ENCODE data around the gene ENPP6. TPM values are rescaled to one million over a fixed set of nuclear protein-coding genes. Genes with fewer than 3 reads are reported as not detected.

ENPP6 gene
- total and polyA plus RNA-seq, 4 donors, result 0.05 to 0.08 (median 0.05) TPM; not detected in 1

DNA sequence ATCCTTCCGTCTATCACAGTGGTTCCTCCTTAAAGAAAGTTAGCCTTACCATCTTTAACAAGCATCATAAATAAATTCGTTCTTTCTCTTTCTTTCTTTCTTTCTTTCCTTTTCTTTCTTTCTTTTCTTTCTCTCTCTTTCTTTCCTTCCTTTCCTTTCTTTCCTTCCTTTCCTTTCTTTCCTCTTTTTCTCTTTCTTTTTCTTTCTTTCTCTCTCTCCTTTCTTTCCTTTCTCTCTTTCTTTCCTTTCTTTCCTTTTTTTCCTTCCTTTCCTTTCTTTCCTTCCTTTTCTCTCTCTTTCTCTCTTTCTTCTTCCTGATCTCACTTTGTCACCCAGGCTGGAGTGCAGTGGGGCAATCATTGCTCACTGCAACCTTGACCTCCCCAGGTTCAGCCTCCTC is 60.4 kb downstream of the ENPP6 start:
- no peak for TF ChIP-seq HNF4G (IDR thresholded peaks at IDR 0.05)
- TF ChIP-seq NR2F2 (IDR thresholded peaks at IDR 0.05), result no peak
- no peak for TF ChIP-seq SP1 (IDR thresholded peaks at IDR 0.05)
- no peak for TF ChIP-seq RXRA (IDR thresholded peaks at IDR 0.05)
- TF ChIP-seq FOXA2 (IDR thresholded peaks at IDR 0.05), result no peak
- TF ChIP-seq EGR1 (IDR thresholded peaks at IDR 0.05; ENCODE audit: low read depth in 2 of 2), result no peak
- TF ChIP-seq, protein P1, sequence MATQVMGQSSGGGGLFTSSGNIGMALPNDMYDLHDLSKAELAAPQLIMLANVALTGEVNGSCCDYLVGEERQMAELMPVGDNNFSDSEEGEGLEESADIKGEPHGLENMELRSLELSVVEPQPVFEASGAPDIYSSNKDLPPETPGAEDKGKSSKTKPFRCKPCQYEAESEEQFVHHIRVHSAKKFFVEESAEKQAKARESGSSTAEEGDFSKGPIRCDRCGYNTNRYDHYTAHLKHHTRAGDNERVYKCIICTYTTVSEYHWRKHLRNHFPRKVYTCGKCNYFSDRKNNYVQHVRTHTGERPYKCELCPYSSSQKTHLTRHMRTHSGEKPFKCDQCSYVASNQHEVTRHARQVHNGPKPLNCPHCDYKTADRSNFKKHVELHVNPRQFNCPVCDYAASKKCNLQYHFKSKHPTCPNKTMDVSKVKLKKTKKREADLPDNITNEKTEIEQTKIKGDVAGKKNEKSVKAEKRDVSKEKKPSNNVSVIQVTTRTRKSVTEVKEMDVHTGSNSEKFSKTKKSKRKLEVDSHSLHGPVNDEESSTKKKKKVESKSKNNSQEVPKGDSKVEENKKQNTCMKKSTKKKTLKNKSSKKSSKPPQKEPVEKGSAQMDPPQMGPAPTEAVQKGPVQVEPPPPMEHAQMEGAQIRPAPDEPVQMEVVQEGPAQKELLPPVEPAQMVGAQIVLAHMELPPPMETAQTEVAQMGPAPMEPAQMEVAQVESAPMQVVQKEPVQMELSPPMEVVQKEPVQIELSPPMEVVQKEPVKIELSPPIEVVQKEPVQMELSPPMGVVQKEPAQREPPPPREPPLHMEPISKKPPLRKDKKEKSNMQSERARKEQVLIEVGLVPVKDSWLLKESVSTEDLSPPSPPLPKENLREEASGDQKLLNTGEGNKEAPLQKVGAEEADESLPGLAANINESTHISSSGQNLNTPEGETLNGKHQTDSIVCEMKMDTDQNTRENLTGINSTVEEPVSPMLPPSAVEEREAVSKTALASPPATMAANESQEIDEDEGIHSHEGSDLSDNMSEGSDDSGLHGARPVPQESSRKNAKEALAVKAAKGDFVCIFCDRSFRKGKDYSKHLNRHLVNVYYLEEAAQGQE (IDR thresholded peaks at IDR 0.05), result no peak
- TF ChIP-seq, protein P2, sequence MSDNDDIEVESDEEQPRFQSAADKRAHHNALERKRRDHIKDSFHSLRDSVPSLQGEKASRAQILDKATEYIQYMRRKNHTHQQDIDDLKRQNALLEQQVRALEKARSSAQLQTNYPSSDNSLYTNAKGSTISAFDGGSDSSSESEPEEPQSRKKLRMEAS (IDR thresholded peaks at IDR 0.05), result no peak
- TF ChIP-seq HNF4A (conservative IDR thresholded peaks at IDR 0.05), result no peak
- Histone ChIP-seq H3K4me3 (ENCODE audit: low read depth in 1 of 3, low read length in 3 of 3) (no peak overlapping the region), H3K9ac (ENCODE audit: low read depth in 1 of 2, low read length in 2 of 2) (no peak overlapping the region), H3K36me3 (ENCODE audit: control insufficient read depth in 4 of 4, insufficient read depth in 3 of 4, low read depth in 1 of 4, low read length in 3 of 4) (no peaks in the 10 kb centered on the region), H3K4me1 (ENCODE audit: control insufficient read depth in 4 of 4, insufficient read depth in 4 of 4, low read length in 3 of 4) (peaks cover 0 to 4% (median 2%) of the 10 kb centered on the region in 4 donors), H3K27me3 (ENCODE audit: control insufficient read depth in 4 of 4, insufficient read depth in 4 of 4, low read length in 3 of 4) (no peaks in the 10 kb centered on the region), H3K9me3 (ENCODE audit: control insufficient read depth in 4 of 4, low read length in 3 of 4) (no peaks in the 10 kb centered on the region), H3K27ac (ENCODE audit: low read depth in 1 of 2, low read length in 2 of 2) (no peak overlapping the region)
- WGBS, result 89% methylated on average over 2 of the region's 2 CpGs
- no peak for DNase-seq (ENCODE audit: low spot score)

DNA sequence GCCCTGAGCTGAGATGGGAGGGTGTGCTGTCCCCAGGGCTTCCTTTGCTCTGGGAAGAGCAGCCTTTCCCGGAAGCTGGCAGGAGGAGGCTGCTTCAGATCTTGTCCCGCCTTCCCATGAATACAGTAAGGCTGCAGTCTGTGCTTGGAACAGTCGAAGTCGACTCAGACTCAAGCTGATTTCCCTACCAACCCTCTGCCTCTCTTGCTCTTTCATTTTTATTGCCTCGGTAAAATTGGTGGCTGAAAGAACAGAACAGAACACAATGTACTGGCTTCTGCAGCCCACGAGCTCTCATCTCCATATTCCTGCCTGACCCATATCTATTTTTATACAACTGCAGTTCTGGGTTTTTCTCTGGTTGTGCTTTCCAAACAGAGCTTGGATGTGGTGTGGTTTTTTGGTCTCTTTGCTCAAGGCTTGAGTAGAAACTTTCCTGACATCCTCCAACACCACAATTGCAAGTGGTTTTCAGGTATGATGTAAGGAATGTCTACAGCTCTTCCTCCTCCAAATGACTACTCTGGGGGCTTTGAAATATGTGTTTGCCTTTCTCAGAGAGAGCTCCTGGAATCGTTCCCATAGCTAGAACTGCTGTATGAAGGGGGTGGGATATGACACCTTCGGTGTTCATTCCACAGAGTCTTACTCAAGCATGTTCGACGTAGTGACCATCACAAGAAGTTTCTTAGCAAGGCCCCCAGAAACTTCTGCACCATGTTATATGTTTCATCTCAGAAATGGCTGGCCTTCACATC is 61.3 kb downstream of the ENPP6 start:
- Histone ChIP-seq H3K4me1 (ENCODE audit: control insufficient read depth in 4 of 4, insufficient read depth in 4 of 4, low read length in 3 of 4) (peaks cover 0 to 7% (median 3%) of the 10 kb centered on the region in 4 donors), H3K9me3 (ENCODE audit: control insufficient read depth in 4 of 4, low read length in 3 of 4) (no peaks in the 10 kb centered on the region), H3K9ac (ENCODE audit: low read depth in 1 of 2, low read length in 2 of 2) (no peak overlapping the region), H3K27ac (ENCODE audit: low read depth in 1 of 2, low read length in 2 of 2) (no peak overlapping the region), H3K4me3 (ENCODE audit: low read depth in 1 of 3, low read length in 3 of 3) (no peak overlapping the region), H3K27me3 (ENCODE audit: control insufficient read depth in 4 of 4, insufficient read depth in 4 of 4, low read length in 3 of 4) (no peaks in the 10 kb centered on the region), H3K36me3 (ENCODE audit: control insufficient read depth in 4 of 4, insufficient read depth in 3 of 4, low read depth in 1 of 4, low read length in 3 of 4) (no peaks in the 10 kb centered on the region)
- WGBS, result 77% methylated on average over 10 of the region's 10 CpGs
- no peak for DNase-seq (ENCODE audit: low spot score)
- peak; percentile 35 for TF ChIP-seq SP1 (IDR thresholded peaks at IDR 0.05)
- no peak for TF ChIP-seq NR2F2 (IDR thresholded peaks at IDR 0.05)

DNA sequence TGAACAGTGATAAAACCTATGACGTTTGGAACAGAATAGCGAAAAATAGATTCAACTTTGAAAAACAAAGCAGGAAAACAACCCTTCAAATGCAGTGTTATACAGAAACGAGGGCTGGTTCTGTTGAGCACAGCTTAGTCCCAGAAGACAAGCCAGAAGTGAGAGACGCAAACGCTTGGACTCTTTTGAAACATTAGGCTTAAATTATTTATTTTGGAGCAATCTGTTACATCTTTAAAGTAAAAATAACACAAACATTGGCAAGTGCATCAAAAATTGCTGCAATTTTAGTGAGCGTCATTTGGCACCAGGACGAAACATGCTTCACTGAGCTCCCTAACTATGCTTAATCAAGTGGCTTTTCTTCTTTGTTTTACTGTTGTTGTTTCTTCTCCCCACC is 63.5 kb downstream of the ENPP6 start:
- H3K4me3 ChIP-seq (ENCODE audit: low read depth in 1 of 3, low read length in 3 of 3), result no peak overlapping the region
- no peak overlapping the region for H3K27ac ChIP-seq (ENCODE audit: low read depth in 1 of 2, low read length in 2 of 2)
- no peaks in the 10 kb centered on the region for H3K36me3 ChIP-seq (ENCODE audit: control insufficient read depth in 4 of 4, insufficient read depth in 3 of 4, low read depth in 1 of 4, low read length in 3 of 4)
- H3K9me3 ChIP-seq (ENCODE audit: control insufficient read depth in 4 of 4, low read length in 3 of 4), result no peaks in the 10 kb centered on the region
- H3K9ac ChIP-seq (ENCODE audit: low read depth in 1 of 2, low read length in 2 of 2), result no peak overlapping the region
- no peak for DNase-seq (ENCODE audit: low spot score)
- peaks cover 6 to 27% (median 21%) of the 10 kb centered on the region in 4 donors for H3K4me1 ChIP-seq (ENCODE audit: control insufficient read depth in 4 of 4, insufficient read depth in 4 of 4, low read length in 3 of 4)
- WGBS, result 38% methylated on average over 7 of the region's 7 CpGs
- no peaks in the 10 kb centered on the region for H3K27me3 ChIP-seq (ENCODE audit: control insufficient read depth in 4 of 4, insufficient read depth in 4 of 4, low read length in 3 of 4)
- TF ChIP-seq SP1 (IDR thresholded peaks at IDR 0.05), result no peak
- no peak for TF ChIP-seq RAD21 (IDR thresholded peaks at IDR 0.05)
- TF ChIP-seq TAF1 (conservative IDR thresholded peaks at IDR 0.05), result no peak
- TF ChIP-seq, protein P3, sequence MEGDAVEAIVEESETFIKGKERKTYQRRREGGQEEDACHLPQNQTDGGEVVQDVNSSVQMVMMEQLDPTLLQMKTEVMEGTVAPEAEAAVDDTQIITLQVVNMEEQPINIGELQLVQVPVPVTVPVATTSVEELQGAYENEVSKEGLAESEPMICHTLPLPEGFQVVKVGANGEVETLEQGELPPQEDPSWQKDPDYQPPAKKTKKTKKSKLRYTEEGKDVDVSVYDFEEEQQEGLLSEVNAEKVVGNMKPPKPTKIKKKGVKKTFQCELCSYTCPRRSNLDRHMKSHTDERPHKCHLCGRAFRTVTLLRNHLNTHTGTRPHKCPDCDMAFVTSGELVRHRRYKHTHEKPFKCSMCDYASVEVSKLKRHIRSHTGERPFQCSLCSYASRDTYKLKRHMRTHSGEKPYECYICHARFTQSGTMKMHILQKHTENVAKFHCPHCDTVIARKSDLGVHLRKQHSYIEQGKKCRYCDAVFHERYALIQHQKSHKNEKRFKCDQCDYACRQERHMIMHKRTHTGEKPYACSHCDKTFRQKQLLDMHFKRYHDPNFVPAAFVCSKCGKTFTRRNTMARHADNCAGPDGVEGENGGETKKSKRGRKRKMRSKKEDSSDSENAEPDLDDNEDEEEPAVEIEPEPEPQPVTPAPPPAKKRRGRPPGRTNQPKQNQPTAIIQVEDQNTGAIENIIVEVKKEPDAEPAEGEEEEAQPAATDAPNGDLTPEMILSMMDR (IDR thresholded peaks at IDR 0.05; ENCODE audit: low read depth, low read length, missing input control), result no peak
- TF ChIP-seq, protein P4, sequence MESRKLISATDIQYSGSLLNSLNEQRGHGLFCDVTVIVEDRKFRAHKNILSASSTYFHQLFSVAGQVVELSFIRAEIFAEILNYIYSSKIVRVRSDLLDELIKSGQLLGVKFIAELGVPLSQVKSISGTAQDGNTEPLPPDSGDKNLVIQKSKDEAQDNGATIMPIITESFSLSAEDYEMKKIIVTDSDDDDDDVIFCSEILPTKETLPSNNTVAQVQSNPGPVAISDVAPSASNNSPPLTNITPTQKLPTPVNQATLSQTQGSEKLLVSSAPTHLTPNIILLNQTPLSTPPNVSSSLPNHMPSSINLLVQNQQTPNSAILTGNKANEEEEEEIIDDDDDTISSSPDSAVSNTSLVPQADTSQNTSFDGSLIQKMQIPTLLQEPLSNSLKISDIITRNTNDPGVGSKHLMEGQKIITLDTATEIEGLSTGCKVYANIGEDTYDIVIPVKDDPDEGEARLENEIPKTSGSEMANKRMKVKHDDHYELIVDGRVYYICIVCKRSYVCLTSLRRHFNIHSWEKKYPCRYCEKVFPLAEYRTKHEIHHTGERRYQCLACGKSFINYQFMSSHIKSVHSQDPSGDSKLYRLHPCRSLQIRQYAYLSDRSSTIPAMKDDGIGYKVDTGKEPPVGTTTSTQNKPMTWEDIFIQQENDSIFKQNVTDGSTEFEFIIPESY (IDR thresholded peaks at IDR 0.05), result no peak
- TF ChIP-seq, protein P5, sequence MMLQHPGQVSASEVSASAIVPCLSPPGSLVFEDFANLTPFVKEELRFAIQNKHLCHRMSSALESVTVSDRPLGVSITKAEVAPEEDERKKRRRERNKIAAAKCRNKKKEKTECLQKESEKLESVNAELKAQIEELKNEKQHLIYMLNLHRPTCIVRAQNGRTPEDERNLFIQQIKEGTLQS (IDR thresholded peaks at IDR 0.05), result no peak
- TF ChIP-seq HNF4A (conservative IDR thresholded peaks at IDR 0.05), result peak in 1 of 2 donors; percentile 19
- no peak for TF ChIP-seq YY1 (IDR thresholded peaks at IDR 0.05)
- TF ChIP-seq GABPA (IDR thresholded peaks at IDR 0.05 in 1 of 2, conservative IDR thresholded peaks at IDR 0.05 in 1 of 2), result no peak
- no peak for TF ChIP-seq NR2F2 (IDR thresholded peaks at IDR 0.05)
- TF ChIP-seq RXRA (IDR thresholded peaks at IDR 0.05), result peak in 1 of 2 donors; percentile 16
- TF ChIP-seq JUND (IDR thresholded peaks at IDR 0.05), result no peak
